Measurements from ENCODE around the gene DIS3L2.
"Not testable (repeated sequence)": the region's sequence is repeated elsewhere in the genome, so short reads cannot be mapped to it uniquely, and the experiment has no call there.

Gene DIS3L2

DNA sequence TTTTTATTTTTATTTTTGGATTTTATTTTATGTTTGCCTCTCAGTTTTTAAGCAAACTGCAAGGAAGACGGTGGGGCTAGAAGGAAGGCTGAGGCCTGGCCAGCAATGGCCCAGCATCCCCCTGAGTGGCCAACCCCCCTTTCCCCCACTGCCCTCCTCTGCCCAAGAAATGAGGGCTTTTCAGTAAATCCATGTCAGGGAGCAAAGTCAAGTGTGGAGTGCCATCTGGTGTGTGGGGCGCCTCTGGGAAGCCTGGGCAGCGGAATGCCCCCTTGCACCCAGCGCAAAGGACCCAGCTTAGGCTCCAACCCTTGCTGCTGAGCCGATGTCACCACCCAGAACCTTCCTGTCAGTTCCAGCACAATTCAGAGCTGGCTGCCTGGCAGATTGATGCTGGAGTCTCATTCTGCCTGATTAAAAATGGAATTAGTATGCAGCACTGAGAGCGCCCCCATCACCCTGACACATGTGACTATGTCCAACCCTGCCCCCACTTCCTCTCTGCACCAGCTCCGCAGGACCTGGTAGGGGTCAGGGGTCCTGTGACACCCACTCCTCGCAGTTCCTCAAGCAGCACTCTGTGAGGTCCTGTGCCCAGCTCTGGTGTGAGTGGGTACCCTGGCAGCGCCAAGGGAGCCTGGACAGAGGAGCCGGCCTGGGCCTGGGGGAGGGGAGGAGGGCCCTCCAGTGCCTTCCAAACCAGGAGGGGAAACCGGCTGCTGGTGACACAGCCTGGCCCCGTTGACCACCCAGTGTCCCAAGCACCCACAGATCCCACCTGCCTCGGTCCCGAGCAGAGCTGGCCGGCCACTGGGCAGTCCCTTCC is 407.8 kb downstream of the DIS3L2 start:
- H3K27me3 ChIP-seq (ENCODE audit: control insufficient read depth in 1 of 2, insufficient read depth in 2 of 2, low read length in 2 of 2): no peaks in the 10 kb centered on the region
- no peaks in the 10 kb centered on the region for H3K36me3 ChIP-seq (ENCODE audit: control insufficient read depth in 1 of 2, insufficient read depth in 2 of 2, low read length in 2 of 2)
- no peak overlapping the region for H3K4me3 ChIP-seq (ENCODE audit: low read depth in 1 of 2, low read length in 2 of 2)
- H3K4me1 ChIP-seq (ENCODE audit: control insufficient read depth in 1 of 2, insufficient read depth in 2 of 2, low read length in 2 of 2): no peaks in the 10 kb centered on the region
- no peak overlapping the region for H3K27ac ChIP-seq (ENCODE audit: low read depth, low read length)
- H3K9ac ChIP-seq (ENCODE audit: low read depth in 1 of 2, low read length in 2 of 2): no peak overlapping the region
- no peaks in the 10 kb centered on the region for H3K9me3 ChIP-seq (ENCODE audit: control insufficient read depth in 1 of 2, low read length in 2 of 2)

DNA sequence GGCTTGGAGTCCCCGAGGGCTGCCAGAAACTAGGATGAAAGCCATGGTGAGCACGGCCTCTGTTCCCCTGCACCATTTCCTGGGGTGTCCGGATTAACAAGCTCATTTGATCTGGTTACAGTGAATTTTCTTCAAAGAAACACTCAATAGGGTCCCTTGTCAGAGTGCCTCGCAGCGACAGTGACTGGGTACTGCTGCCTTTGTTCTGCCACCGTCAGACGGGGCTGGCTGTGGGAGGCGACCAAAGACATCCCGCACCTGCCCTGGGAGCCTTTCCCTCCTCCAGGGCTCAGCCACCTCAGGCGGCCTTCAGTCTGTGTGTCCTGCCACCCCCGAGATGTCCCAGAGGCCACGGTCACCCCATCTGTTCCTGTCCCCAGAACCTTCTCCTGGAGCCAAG is 408.5 kb downstream of the DIS3L2 start:
- not testable (repeated sequence) for H3K9ac ChIP-seq (ENCODE audit: low read depth in 1 of 2, low read length in 2 of 2); H3K4me3 ChIP-seq (ENCODE audit: low read depth in 1 of 2, low read length in 2 of 2); H3K4me1 ChIP-seq (ENCODE audit: control insufficient read depth in 1 of 2, insufficient read depth in 2 of 2, low read length in 2 of 2); H3K36me3 ChIP-seq (ENCODE audit: control insufficient read depth in 1 of 2, insufficient read depth in 2 of 2, low read length in 2 of 2); H3K9me3 ChIP-seq (ENCODE audit: control insufficient read depth in 1 of 2, low read length in 2 of 2); H3K27ac ChIP-seq (ENCODE audit: low read depth, low read length); H3K27me3 ChIP-seq (ENCODE audit: control insufficient read depth in 1 of 2, insufficient read depth in 2 of 2, low read length in 2 of 2)

DNA sequence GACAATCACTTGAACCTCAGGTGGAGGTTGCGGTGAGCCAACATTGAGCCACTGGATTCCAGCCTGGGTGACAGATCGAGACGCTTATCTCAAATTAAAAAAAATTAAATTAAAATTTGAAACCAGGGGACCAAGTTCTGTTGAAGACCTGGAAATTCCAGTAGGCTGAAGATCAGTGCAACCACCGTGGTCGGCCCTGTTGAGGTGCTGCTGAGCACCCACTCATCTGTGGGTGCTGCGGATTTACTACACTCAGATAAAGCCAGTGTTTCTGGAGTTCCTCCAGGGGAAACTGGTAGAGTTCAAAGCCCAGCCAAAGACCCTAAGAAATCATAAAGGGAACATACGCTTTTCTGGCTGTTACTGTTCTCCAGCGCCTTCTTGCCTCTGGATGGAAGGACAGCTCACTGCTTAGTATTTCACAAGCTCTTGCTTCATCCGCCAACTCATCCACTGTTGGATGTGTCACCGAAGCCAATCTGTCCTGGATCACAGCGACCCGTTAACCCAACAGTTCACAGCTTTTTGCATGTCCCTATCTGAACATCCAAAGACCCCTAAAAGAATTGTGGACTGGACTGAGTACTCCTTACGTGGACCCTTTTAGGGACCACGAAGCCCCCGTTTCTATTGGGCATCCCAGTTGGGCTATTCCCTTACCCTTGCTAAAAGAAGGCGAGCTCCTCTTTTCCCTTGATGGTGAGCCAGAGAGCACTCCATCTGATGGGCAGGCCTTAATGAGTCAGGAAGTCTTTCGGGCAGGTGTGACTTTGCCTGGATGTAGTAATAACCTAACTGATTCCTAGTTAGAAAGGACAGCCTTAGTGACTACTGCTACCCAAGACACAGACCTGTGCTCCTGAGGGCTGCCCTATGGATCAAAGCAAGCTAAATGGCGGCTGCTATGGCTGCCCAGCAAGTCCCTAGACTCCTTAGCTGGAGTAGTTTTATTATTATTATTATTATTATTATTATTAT is 411.0 kb downstream of the DIS3L2 start:
- Histone ChIP-seq H3K9me3 (ENCODE audit: control insufficient read depth in 1 of 2, low read length in 2 of 2) (no peaks in the 10 kb centered on the region), H3K36me3 (ENCODE audit: control insufficient read depth in 1 of 2, insufficient read depth in 2 of 2, low read length in 2 of 2) (no peaks in the 10 kb centered on the region), H3K4me3 (ENCODE audit: low read depth in 1 of 2, low read length in 2 of 2) (no peak overlapping the region), H3K27me3 (ENCODE audit: control insufficient read depth in 1 of 2, insufficient read depth in 2 of 2, low read length in 2 of 2) (no peaks in the 10 kb centered on the region), H3K27ac (ENCODE audit: low read depth, low read length) (no peak overlapping the region), H3K9ac (ENCODE audit: low read depth in 1 of 2, low read length in 2 of 2) (no peak overlapping the region), H3K4me1 (ENCODE audit: control insufficient read depth in 1 of 2, insufficient read depth in 2 of 2, low read length in 2 of 2) (no peaks in the 10 kb centered on the region)

DNA sequence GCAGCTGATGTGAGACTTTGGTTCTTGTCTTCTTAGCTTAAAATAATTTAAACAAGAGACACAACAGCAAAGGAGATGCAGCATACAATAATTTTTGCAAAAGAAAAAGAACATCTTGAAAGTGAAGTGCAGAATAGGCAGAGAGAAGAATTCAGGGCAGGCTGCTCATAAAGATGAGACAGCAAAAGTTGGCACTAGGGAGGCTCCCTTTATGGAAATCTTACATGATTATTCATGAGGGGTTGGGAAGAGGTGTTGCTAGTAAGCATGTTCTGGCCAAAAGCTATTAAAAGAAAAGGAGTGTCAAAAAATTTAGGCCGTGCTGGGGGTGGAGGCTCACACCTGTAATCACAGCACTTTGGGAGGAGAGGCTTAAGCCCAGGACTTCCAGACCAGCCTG is 412.8 kb downstream of the DIS3L2 start:
- Histone ChIP-seq H3K4me1 (ENCODE audit: control insufficient read depth in 1 of 2, insufficient read depth in 2 of 2, low read length in 2 of 2) (no peaks in the 10 kb centered on the region), H3K27ac (ENCODE audit: low read depth, low read length) (no peak overlapping the region), H3K4me3 (ENCODE audit: low read depth in 1 of 2, low read length in 2 of 2) (no peak overlapping the region), H3K36me3 (ENCODE audit: control insufficient read depth in 1 of 2, insufficient read depth in 2 of 2, low read length in 2 of 2) (no peaks in the 10 kb centered on the region), H3K9me3 (ENCODE audit: control insufficient read depth in 1 of 2, low read length in 2 of 2) (no peaks in the 10 kb centered on the region), H3K9ac (ENCODE audit: low read depth in 1 of 2, low read length in 2 of 2) (no peak overlapping the region), H3K27me3 (ENCODE audit: control insufficient read depth in 1 of 2, insufficient read depth in 2 of 2, low read length in 2 of 2) (no peaks in the 10 kb centered on the region)

DNA sequence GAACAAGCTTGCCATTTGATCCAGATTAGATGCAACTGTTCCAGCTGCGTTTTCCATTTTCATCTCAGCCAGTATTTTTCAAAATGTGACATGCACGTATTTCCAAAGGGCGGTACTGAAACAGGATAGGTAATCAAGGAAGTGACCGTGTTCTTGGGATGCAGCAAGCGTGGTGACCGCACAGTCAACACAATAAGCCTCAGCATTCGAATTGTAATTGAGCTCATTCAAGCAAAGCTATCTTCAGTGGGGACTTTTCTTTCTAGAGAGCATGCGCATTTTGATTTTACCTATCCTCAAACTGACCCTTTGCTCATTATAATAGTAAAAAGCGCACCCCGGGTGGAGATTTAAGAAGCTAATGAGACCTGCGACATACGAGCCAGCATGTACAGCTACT is 413.7 kb downstream of the DIS3L2 start:
- no peak overlapping the region for H3K27ac ChIP-seq (ENCODE audit: low read depth, low read length)
- H3K9me3 ChIP-seq (ENCODE audit: control insufficient read depth in 1 of 2, low read length in 2 of 2): no peaks in the 10 kb centered on the region
- H3K36me3 ChIP-seq (ENCODE audit: control insufficient read depth in 1 of 2, insufficient read depth in 2 of 2, low read length in 2 of 2): no peaks in the 10 kb centered on the region
- no peak overlapping the region for H3K4me3 ChIP-seq (ENCODE audit: low read depth in 1 of 2, low read length in 2 of 2)
- no peak overlapping the region for H3K9ac ChIP-seq (ENCODE audit: low read depth in 1 of 2, low read length in 2 of 2)
- no peaks in the 10 kb centered on the region for H3K27me3 ChIP-seq (ENCODE audit: control insufficient read depth in 1 of 2, insufficient read depth in 2 of 2, low read length in 2 of 2)
- H3K4me1 ChIP-seq (ENCODE audit: control insufficient read depth in 1 of 2, insufficient read depth in 2 of 2, low read length in 2 of 2): no peaks in the 10 kb centered on the region

DNA sequence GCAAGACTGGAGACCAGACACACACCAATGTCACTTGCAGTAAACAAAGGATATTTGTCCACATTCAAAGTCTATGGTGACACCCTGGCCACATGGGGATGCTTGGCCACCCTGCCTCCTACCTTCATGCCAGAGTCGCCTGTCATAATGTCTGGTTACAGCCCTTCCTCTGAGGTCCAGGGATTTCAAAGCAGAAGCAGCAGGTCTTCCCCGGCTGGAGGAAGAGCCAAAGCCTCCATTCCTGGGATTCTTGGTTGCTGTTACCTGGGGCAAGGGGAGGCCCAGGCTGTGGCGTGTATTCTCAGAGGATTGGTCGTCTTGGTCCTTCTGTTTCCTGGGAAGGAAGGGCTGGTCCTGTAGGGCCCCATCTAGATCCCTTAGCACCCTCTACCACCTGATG is 414.7 kb downstream of the DIS3L2 start:
- Histone ChIP-seq H3K9ac (ENCODE audit: low read depth in 1 of 2, low read length in 2 of 2) (no peak overlapping the region), H3K9me3 (ENCODE audit: control insufficient read depth in 1 of 2, low read length in 2 of 2) (no peaks in the 10 kb centered on the region), H3K27me3 (ENCODE audit: control insufficient read depth in 1 of 2, insufficient read depth in 2 of 2, low read length in 2 of 2) (no peaks in the 10 kb centered on the region), H3K4me3 (ENCODE audit: low read depth in 1 of 2, low read length in 2 of 2) (no peak overlapping the region), H3K36me3 (ENCODE audit: control insufficient read depth in 1 of 2, insufficient read depth in 2 of 2, low read length in 2 of 2) (no peaks in the 10 kb centered on the region), H3K27ac (ENCODE audit: low read depth, low read length) (no peak overlapping the region), H3K4me1 (ENCODE audit: control insufficient read depth in 1 of 2, insufficient read depth in 2 of 2, low read length in 2 of 2) (no peaks in the 10 kb centered on the region)

DNA sequence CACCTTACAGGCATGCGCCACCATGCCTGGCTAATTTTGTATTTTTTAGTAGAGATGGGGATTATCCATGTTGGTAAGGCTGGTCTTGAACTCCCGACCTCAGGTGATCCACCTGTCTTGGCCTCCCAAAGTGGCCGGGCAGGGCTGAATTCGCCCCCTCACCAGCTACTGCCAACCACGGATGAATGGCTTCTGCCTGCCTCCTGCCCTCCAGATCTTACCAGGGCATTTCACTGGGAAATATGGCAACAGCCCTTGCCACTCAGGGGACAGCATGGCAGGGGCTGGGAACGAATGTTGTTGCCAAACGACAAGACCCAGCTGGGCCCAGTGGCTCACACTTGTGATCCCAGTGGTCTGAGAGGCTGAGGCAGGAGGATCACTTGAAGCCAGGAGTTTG is 415.2 kb downstream of the DIS3L2 start:
- H3K27ac ChIP-seq (ENCODE audit: low read depth, low read length): no peak overlapping the region
- H3K9ac ChIP-seq (ENCODE audit: low read depth in 1 of 2, low read length in 2 of 2): no peak overlapping the region
- no peak overlapping the region for H3K4me3 ChIP-seq (ENCODE audit: low read depth in 1 of 2, low read length in 2 of 2)
- no peaks in the 10 kb centered on the region for H3K4me1 ChIP-seq (ENCODE audit: control insufficient read depth in 1 of 2, insufficient read depth in 2 of 2, low read length in 2 of 2)
- no peaks in the 10 kb centered on the region for H3K9me3 ChIP-seq (ENCODE audit: control insufficient read depth in 1 of 2, low read length in 2 of 2)
- peaks cover 0 to under 1% of the 10 kb centered on the region in 2 donors for H3K27me3 ChIP-seq (ENCODE audit: control insufficient read depth in 1 of 2, insufficient read depth in 2 of 2, low read length in 2 of 2)
- no peaks in the 10 kb centered on the region for H3K36me3 ChIP-seq (ENCODE audit: control insufficient read depth in 1 of 2, insufficient read depth in 2 of 2, low read length in 2 of 2)

DNA sequence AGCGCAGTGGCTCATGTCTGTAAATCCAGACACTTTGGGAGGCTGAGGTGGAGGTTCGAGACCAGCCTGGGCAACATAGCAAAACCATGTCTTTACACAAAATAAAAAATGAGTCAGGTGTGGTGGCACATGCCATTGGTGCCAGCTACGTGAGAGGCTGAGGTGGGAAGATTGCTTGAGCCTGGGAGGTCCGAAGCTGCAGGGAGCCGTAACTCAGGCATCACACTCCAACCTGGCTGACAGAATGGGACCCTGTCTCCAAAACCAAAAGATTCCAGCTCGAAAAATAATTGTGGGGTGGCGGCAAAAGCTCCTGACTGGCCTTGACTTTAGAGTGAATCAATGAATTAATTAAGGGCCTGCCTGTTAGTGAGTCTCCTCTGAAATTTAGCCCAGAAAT is 415.8 kb downstream of the DIS3L2 start:
- Histone ChIP-seq H3K9ac (ENCODE audit: low read depth in 1 of 2, low read length in 2 of 2) (no peak overlapping the region), H3K4me3 (ENCODE audit: low read depth in 1 of 2, low read length in 2 of 2) (no peak overlapping the region), H3K36me3 (ENCODE audit: control insufficient read depth in 1 of 2, insufficient read depth in 2 of 2, low read length in 2 of 2) (no peaks in the 10 kb centered on the region), H3K9me3 (ENCODE audit: control insufficient read depth in 1 of 2, low read length in 2 of 2) (no peaks in the 10 kb centered on the region), H3K4me1 (ENCODE audit: control insufficient read depth in 1 of 2, insufficient read depth in 2 of 2, low read length in 2 of 2) (no peaks in the 10 kb centered on the region), H3K27ac (ENCODE audit: low read depth, low read length) (no peak overlapping the region), H3K27me3 (ENCODE audit: control insufficient read depth in 1 of 2, insufficient read depth in 2 of 2, low read length in 2 of 2) (peaks cover 3 to 7% of the 10 kb centered on the region in 2 donors)

DNA sequence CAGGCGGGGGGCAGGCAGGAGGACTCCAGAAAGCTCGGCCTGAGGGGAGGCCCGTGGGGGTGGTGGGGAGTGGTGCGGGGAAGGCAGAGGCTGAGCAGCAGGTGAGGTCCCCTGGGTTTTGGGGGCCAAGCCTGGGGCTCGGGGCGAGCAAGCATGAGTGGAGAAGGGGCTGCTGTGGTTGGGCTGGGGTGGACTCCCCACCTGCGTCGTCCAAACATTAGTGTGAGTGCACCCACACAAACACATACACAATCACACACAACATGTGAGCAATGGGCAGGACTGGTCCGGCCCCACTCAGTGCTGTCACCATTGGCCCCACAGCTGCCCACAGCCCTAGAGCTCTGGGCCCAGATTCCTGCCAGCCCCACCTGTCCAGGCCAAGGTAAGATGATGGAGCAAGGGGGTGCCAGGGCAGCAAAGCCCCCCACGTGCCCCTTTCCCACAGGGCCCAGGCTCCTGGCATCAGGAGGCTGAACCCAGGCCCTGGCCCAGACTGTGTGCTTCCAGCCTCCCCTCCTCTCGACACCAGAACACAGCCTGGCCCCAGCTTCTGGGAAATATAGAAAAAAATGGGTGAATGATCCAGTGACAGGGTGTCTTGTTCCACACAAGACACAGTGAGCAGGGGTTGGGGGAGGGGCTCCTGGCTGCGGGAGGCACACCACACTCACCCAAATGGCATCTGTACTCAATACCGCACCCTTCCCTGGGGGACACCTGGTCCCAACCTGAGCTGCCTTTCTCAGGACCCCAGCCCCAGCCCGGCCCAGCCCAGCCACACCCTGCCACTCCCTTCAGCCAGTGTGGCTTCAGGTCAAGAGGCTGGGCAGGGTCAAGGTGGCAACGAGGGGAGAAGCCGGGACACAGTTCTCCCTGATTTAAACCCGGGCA is 416.6 kb downstream of the DIS3L2 start:
- Histone ChIP-seq H3K27ac (ENCODE audit: low read depth, low read length) (no peak overlapping the region), H3K9ac (ENCODE audit: low read depth in 1 of 2, low read length in 2 of 2) (no peak overlapping the region), H3K9me3 (ENCODE audit: control insufficient read depth in 1 of 2, low read length in 2 of 2) (no peaks in the 10 kb centered on the region), H3K36me3 (ENCODE audit: control insufficient read depth in 1 of 2, insufficient read depth in 2 of 2, low read length in 2 of 2) (no peaks in the 10 kb centered on the region), H3K27me3 (ENCODE audit: control insufficient read depth in 1 of 2, insufficient read depth in 2 of 2, low read length in 2 of 2) (peaks cover 5 to 9% of the 10 kb centered on the region in 2 donors), H3K4me1 (ENCODE audit: control insufficient read depth in 1 of 2, insufficient read depth in 2 of 2, low read length in 2 of 2) (no peaks in the 10 kb centered on the region), H3K4me3 (ENCODE audit: low read depth in 1 of 2, low read length in 2 of 2) (no peak overlapping the region)

Measured in duodenal mucosa (tissue), 2 donors.